ENCODE measurements around the gene GALNT7.

GALNT7 gene

DNA sequence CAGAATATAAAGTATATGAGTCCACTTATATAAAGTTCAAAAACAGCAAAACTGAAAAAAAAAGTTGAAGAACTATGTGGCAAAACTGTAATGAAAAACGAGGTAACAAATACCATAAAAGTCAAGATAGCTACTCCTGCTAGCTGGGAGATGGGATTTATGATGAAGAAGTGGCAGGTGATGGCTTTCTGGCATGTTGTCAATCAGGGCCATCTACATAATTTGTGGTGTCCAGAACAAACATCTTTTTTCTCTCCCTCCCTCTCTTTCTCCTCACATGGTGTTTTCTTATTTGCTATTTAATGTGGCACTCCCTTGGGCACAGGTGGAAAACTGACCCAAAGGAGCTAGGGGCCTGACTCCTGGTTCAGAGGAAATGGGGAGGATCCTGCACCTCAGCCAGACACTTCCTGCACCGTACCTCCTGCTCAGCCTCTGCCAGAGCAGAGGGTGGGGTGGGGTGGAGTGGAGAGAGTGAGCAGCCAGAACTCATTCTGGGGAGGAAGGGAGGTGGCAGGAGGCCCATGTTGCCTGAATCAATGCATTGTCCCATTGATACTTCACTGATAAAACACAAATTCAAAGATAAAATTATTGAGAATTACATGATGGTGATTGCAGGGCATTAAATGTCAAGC is 196.9 kb downstream of the GALNT7 start:
- no peak for DNase-seq

DNA sequence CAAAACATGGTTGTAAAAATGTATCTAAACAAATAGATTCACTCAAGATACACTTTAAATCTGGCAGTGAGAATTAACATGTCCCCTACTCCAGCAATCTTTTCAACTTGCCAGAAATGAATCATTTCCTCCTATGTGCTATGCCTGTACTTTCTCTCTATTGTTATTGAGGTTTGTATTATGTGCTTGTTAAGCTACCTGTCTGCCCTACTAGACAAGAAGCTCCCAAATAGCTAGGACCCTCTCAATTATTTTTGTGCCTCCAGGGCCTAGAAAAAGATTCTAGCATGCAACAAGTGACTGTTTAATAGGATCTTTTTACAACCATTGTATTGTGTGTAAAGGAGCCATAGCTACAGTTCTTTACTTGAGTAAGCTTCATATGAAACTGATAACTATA is 198.7 kb downstream of the GALNT7 start:
- no peak for DNase-seq

DNA sequence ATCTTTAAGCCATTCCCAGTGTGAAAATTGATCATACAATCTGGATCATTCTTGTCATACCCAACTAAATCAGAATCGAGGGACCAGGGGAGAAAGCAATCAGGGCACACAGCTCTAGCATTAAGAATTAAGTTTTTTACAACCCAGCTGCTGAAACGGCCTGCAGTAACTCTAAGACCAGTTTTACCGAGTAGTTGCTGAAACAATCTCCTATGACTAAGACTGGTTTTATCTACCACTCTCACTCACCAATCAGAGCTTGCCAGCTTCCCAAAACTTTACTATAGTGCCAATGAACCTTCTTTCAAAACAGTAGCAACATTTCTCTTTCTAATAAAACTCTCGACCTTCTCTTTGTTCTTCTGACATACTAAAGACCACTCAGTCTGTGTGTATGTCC is 199.3 kb downstream of the GALNT7 start:
- DNase-seq, result no peak

DNA sequence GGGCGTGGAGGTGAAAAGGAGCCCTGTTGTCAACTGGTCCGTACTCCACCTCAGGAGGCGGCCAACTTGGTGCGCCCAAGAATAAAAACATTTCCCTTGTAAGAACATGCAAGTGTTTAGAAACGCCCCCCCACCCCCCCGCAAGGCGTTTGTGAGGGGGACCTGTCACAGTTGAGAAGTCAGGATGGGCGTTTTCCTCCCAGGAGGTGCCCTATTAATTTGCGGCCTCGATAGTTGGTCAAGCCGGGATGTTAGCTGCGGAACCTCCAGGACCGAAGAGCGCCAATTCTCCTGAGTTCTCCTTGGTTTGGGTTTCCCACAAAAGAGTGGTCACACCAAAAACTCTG is 201.5 kb downstream of the GALNT7 start:
- DNase-seq, result no peak

DNA sequence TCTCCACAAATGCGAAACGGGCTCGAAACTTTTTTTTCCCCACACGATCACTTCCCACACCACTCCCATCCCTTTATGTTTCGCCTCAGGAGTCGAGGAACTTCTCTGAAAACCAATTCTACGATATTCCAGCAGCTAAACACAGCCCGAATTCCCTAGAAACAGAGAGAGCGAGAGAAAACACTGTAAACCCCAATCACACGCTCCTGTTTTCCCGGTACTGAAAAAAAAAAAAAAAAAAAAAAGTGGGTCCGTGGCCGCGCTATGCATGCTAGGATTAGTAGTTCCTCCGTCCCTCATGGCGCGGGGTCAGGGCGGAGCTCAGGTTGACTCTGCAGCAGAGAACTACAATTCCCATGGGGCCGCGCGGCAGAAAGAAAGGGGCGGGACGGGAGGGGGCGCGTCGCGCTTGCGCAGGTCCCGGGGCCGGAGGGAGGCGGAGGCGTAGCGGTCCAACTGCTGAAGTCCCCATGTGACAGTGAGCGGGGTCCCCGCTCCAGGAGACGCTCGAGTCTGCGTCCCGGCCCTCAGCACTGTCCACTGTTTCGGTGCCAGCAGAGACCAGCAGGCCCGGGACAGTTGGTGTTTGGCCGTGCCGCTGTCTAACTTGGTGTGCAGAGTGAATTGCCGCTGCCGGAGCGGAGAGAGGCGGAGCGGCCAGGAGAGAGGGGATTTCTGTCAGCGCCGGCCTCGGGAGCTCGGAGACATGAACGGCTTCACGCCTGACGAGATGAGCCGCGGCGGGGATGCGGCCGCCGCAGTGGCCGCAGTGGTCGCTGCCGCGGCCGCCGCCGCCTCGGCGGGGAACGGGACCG is 202.1 kb downstream of the GALNT7 start, which contains the start of gene SAP30:
Gene SAP30 (plus strand): TSS at position 478 of the 815 bp plus-strand sequence. CDS start 229 bp downstream, at position 707.
- DNase-seq, result peak; percentile 95

GRCh38 chr4:173371292-173372192 is 202.9 kb downstream of the GALNT7 start:
- peak; percentile 21 for DNase-seq
